Activated T-cell treated with anti-CD3 and anti-CD28 coated beads, Interleukin-2, amount 50 U/mL, for 4 hours (primary cell): ENCODE data around the gene RBM4B. TPM values are rescaled to one million over a fixed set of nuclear protein-coding genes. Genes with fewer than 3 reads are reported as not detected.

Experiments
- ATAC-seq, 2 donors: fragments of 200-7000 bp; cut with Tn5 transposase; one replicate each; pipeline ENCODE4 v1.10.0; 2021
- DNase-seq: peaks from one replicate; pipeline ENCODE4 v3.0.0-alpha.2; 2020
- H3K27me3 Mint-ChIP-seq: one replicate; pipeline ENCODE4 v1.8.0; 2021; ENCODE audit warnings: low read depth, mixed read lengths
- H3K36me3 Mint-ChIP-seq: one replicate; pipeline ENCODE4 v1.8.0; 2022; ENCODE audit warnings: mixed read lengths; ENCODE audit not compliant: insufficient read depth
- H3K4me1 Mint-ChIP-seq: one replicate; pipeline ENCODE4 v1.8.0; 2021; ENCODE audit warnings: low read depth, mixed read lengths
- H3K4me3 Mint-ChIP-seq: one replicate; pipeline ENCODE4 v1.8.0; 2021; ENCODE audit warnings: mild to moderate bottlenecking, moderate library complexity, mixed read lengths
- H3K9me3 Mint-ChIP-seq: one replicate; pipeline ENCODE4 v1.8.0; 2021; ENCODE audit warnings: mixed read lengths
- total RNA-seq, 3 donors: library from RNA; stranded (reverse); gene quantifications; one replicate each; pipeline ENCODE4 v1.2.1, GENCODE V29; 2021

Gene RBM4B
- total RNA-seq, 3 donors from 2014 or later: 9.0 to 14.9 (median 12.5) TPM

GRCh38 chr11:66686100-66686785, 8.6 kb upstream of the RBM4B start:
- Mint-ChIP-seq H3K36me3 (no peaks in the 10 kb centered on the region), H3K4me1 (no peaks in the 10 kb centered on the region), H3K4me3 (no peak overlapping the region), H3K9me3 (no peaks in the 10 kb centered on the region), H3K27me3 (peaks cover 6% of the 10 kb centered on the region)
- ATAC-seq: no peak
- no peak for DNase-seq

GRCh38 chr11:66685276-66686099, 7.8 kb upstream of the RBM4B start:
- no peaks in the 10 kb centered on the region for H3K4me1 Mint-ChIP-seq

GRCh38 chr11:66684635-66685034, 6.9 kb upstream of the RBM4B start:
- Mint-ChIP-seq H3K4me3 (no peak overlapping the region), H3K27me3 (peaks cover 6% of the 10 kb centered on the region), H3K36me3 (no peaks in the 10 kb centered on the region), H3K4me1 (no peaks in the 10 kb centered on the region), H3K9me3 (no peaks in the 10 kb centered on the region)
- ATAC-seq: no peak
- no peak for DNase-seq

More at GRCh38 chr11:66685276-66686099, 7.8 kb upstream of the RBM4B start:
- Mint-ChIP-seq H3K27me3 (peaks cover 6% of the 10 kb centered on the region), H3K9me3 (no peaks in the 10 kb centered on the region), H3K4me3 (no peak overlapping the region), H3K36me3 (no peaks in the 10 kb centered on the region)
- DNase-seq (no peak), ATAC-seq (no peak)

- no peaks in the 10 kb centered on the region for H3K36me3 Mint-ChIP-seq
- no peaks in the 10 kb centered on the region for H3K9me3 Mint-ChIP-seq
- H3K4me1 Mint-ChIP-seq: no peaks in the 10 kb centered on the region
- H3K27me3 Mint-ChIP-seq: peaks cover 6% of the 10 kb centered on the region
- ATAC-seq: no peak
- H3K4me3 Mint-ChIP-seq: no peak overlapping the region
- DNase-seq: no peak
These were observed 6.2 kb upstream of the RBM4B start for GRCh38 chr11:66683877-66684276.

GRCh38 chr11:66680966-66681645, 3.4 kb upstream of the RBM4B start:
- H3K9me3 Mint-ChIP-seq: no peaks in the 10 kb centered on the region
- H3K36me3 Mint-ChIP-seq: peaks cover 5% of the 10 kb centered on the region
- no peak for DNase-seq
- H3K27me3 Mint-ChIP-seq: peaks cover 1% of the 10 kb centered on the region
- H3K4me1 Mint-ChIP-seq: peaks cover 20% of the 10 kb centered on the region
- no peak for ATAC-seq
- no peak overlapping the region for H3K4me3 Mint-ChIP-seq

GRCh38 chr11:66676931-66677598, 622 bp downstream of the RBM4B start:
- DNase-seq: no peak
- peaks cover 10% of the 10 kb centered on the region for H3K36me3 Mint-ChIP-seq
- H3K4me1 Mint-ChIP-seq: peaks cover 39% of the 10 kb centered on the region
- H3K9me3 Mint-ChIP-seq: no peaks in the 10 kb centered on the region
- H3K4me3 Mint-ChIP-seq: peak overlapping the region; percentile 91
- no peaks in the 10 kb centered on the region for H3K27me3 Mint-ChIP-seq
- ATAC-seq: no peak

- DNase-seq (no peak), ATAC-seq (no peak)
- H3K4me3 Mint-ChIP-seq: peak overlapping the region; percentile 91
- no peaks in the 10 kb centered on the region for H3K9me3 Mint-ChIP-seq
- no peaks in the 10 kb centered on the region for H3K27me3 Mint-ChIP-seq
- peaks cover 39% of the 10 kb centered on the region for H3K4me1 Mint-ChIP-seq
- H3K36me3 Mint-ChIP-seq: peaks cover 10% of the 10 kb centered on the region
These were observed 1.3 kb downstream of the RBM4B start for GRCh38 chr11:66676282-66676919.

GRCh38 chr11:66674964-66675602, 2.6 kb downstream of the RBM4B start:
- no peaks in the 10 kb centered on the region for H3K9me3 Mint-ChIP-seq
- peaks cover 10% of the 10 kb centered on the region for H3K36me3 Mint-ChIP-seq
- no peaks in the 10 kb centered on the region for H3K27me3 Mint-ChIP-seq
- H3K4me1 Mint-ChIP-seq: peaks cover 39% of the 10 kb centered on the region
- H3K4me3 Mint-ChIP-seq: peak overlapping the region; percentile 54
- ATAC-seq (no peak), DNase-seq (no peak)

- DNase-seq (no peak), ATAC-seq (no peak)
- peaks cover 29% of the 10 kb centered on the region for H3K4me1 Mint-ChIP-seq
- H3K36me3 Mint-ChIP-seq: peaks cover 24% of the 10 kb centered on the region
- H3K4me3 Mint-ChIP-seq: no peak overlapping the region
- no peaks in the 10 kb centered on the region for H3K9me3 Mint-ChIP-seq
- no peaks in the 10 kb centered on the region for H3K27me3 Mint-ChIP-seq
These were observed 6.9 kb downstream of the RBM4B start for GRCh38 chr11:66670816-66671215.

- H3K36me3 Mint-ChIP-seq: peaks cover 30% of the 10 kb centered on the region
- no peaks in the 10 kb centered on the region for H3K27me3 Mint-ChIP-seq
- H3K4me1 Mint-ChIP-seq: peaks cover 19% of the 10 kb centered on the region
- H3K4me3 Mint-ChIP-seq: no peak overlapping the region
- H3K9me3 Mint-ChIP-seq: no peaks in the 10 kb centered on the region
- DNase-seq (no peak), ATAC-seq (no peak)
These were observed 12.3 kb downstream of the RBM4B start for GRCh38 chr11:66665369-66665768.

- Mint-ChIP-seq H3K4me3 (no peak overlapping the region), H3K4me1 (peaks cover 22% of the 10 kb centered on the region), H3K36me3 (peaks cover 31% of the 10 kb centered on the region), H3K27me3 (no peaks in the 10 kb centered on the region), H3K9me3 (no peaks in the 10 kb centered on the region)
- ATAC-seq: no peak
- no peak for DNase-seq
These were observed 13.9 kb downstream of the RBM4B start for GRCh38 chr11:66663741-66664296.

GRCh38 chr11:66659763-66660162, 17.9 kb downstream of the RBM4B start:
- no peak for ATAC-seq
- H3K36me3 Mint-ChIP-seq: peaks cover 12% of the 10 kb centered on the region
- no peaks in the 10 kb centered on the region for H3K27me3 Mint-ChIP-seq
- peaks cover 13% of the 10 kb centered on the region for H3K4me1 Mint-ChIP-seq
- no peak for DNase-seq
- no peaks in the 10 kb centered on the region for H3K9me3 Mint-ChIP-seq
- H3K4me3 Mint-ChIP-seq: no peak overlapping the region

- Mint-ChIP-seq H3K4me3 (no peak overlapping the region), H3K9me3 (no peaks in the 10 kb centered on the region)
- no peak for DNase-seq
These were observed 24.6 kb downstream of the RBM4B start for GRCh38 chr11:66653123-66653522.

More at GRCh38 chr11:66653123-66653522, 24.6 kb downstream of the RBM4B start:
- peak; percentile 52 to 60 for ATAC-seq
- Mint-ChIP-seq H3K27me3 (no peaks in the 10 kb centered on the region), H3K36me3 (peaks cover 19% of the 10 kb centered on the region), H3K4me1 (peaks cover 33% of the 10 kb centered on the region)
